Hepatocyte (in vitro differentiated cells): ENCODE data around the gene CDC45.

Source experiments
- EZH2 ChIP-seq: fragments of 200-600 bp; sonication (generic); IDR thresholded peaks from 2 replicates; pipeline ENCODE4 v1.6.1; 2016; ENCODE audit warnings: antibody characterized with exemption, mild to moderate bottlenecking, borderline replicate concordance
- EZH2phosphoT487 ChIP-seq: fragments of 200-600 bp; sonication (generic); IDR thresholded peaks from one replicate; pipeline ENCODE4 v1.6.1; 2018; ENCODE audit warnings: antibody characterized with exemption, mild to moderate bottlenecking, low read depth, moderate library complexity; ENCODE audit not compliant: unreplicated experiment, severe bottlenecking
- TF ChIP-seq, protein P1 (sequence below): fragments of 200-600 bp; sonication (generic); IDR thresholded peaks from 2 replicates; pipeline ENCODE4 v1.5.1; 2016; ENCODE audit warnings: antibody characterized with exemption, mild to moderate bottlenecking; ENCODE audit not compliant: poor library complexity

DNA sequence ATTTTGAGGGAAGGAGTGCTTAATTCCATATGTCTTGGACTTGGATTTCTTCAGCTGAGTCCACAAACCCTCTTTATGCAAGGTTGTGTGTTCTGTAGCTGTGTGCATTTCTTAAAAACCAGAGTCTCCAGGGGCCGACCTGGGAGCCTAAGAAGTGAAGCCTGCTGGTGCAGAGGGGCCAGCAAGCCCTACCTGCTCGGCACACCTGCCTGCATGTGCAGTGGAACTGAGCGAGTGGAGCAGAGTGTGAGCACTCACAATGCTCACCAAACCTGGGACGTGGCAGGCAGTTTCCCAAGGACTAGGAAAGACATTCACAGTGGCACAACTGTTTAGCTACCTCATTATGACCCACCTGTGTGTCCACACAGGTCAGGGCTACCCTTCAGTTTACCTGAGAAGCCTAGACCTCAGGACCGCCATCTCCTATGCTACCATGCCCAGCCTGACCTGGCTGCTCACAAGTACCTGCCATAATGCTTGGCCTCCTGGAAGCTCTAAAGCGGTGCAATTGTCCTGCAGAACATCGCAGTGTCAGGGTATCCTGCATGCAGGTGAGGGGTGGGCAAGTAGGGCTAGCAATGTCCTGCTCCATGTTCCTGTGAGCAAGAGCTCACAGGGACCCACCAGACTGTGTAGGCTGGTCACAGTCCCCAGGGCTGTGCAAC is 36.0 kb upstream of the CDC45 start:
- TF ChIP-seq EZH2 (no peak), EZH2phosphoT487 (no peak)
- TF ChIP-seq, protein P1, sequence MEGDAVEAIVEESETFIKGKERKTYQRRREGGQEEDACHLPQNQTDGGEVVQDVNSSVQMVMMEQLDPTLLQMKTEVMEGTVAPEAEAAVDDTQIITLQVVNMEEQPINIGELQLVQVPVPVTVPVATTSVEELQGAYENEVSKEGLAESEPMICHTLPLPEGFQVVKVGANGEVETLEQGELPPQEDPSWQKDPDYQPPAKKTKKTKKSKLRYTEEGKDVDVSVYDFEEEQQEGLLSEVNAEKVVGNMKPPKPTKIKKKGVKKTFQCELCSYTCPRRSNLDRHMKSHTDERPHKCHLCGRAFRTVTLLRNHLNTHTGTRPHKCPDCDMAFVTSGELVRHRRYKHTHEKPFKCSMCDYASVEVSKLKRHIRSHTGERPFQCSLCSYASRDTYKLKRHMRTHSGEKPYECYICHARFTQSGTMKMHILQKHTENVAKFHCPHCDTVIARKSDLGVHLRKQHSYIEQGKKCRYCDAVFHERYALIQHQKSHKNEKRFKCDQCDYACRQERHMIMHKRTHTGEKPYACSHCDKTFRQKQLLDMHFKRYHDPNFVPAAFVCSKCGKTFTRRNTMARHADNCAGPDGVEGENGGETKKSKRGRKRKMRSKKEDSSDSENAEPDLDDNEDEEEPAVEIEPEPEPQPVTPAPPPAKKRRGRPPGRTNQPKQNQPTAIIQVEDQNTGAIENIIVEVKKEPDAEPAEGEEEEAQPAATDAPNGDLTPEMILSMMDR = no peak
